SK-N-SH (cell line): ENCODE data around the gene CCDC177. TPM values are rescaled to one million over a fixed set of nuclear protein-coding genes. Genes with fewer than 3 reads are reported as not detected.

Experiments
- CTCF ChIA-PET: fragments of 300-600, 350-600 bp; formaldehyde crosslinking; extraction: SDS; loops from one replicate; lab custom pipeline; 2021; lab: Yijun Ruan, JAX
- POLR2A ChIA-PET: fragments of 350-600 bp; sonication (Branson Sonifier 250); formaldehyde crosslinking; extraction: SDS; loops from one replicate; lab custom pipeline; 2020; ENCODE audit warnings: antibody characterized with exemption, inconsistent platforms; lab: Yijun Ruan, JAX
- DNase-seq: peaks from one replicate; pipeline ENCODE4 v3.0.0; 2012
- H2AFZ ChIP-seq: fragments of 200-600 bp; sonication (generic); 2 replicates; pipeline ENCODE4 v1.8.1; 2016; ENCODE audit warnings: antibody characterized with exemption, mild to moderate bottlenecking, low read depth
- H3F3A ChIP-seq: fragments of 200-600 bp; sonication (generic); replicated peaks from 2 replicates; pipeline ENCODE3; 2016; ENCODE audit warnings: antibody characterized with exemption, mild to moderate bottlenecking; ENCODE audit not compliant: insufficient read depth
- H3K27ac ChIP-seq, 2 experiments: fragments of 200-500 bp in 1 of 2; fragments of 200-600 bp in 1 of 2; sonication (Bioruptor generic) in 1 of 2; sonication (generic), shearing (Covaris generic) in 1 of 2; 2 replicates each; pipeline versions ENCODE4 v1.5.1 to v1.6.1; 2014 to 2016; ENCODE audit warnings: low read depth in 2 of 2, inconsistent platforms in 1 of 2, low read length in 1 of 2, mild to moderate bottlenecking in 1 of 2, mixed read lengths in 1 of 2
- H3K27me3 ChIP-seq: fragments of 200-600 bp; sonication (generic), shearing (Covaris generic); 2 replicates; pipeline ENCODE4 v1.6.1; 2016; ENCODE audit warnings: mixed run types; ENCODE audit not compliant: insufficient read depth
- H3K36me3 ChIP-seq, 2 experiments: fragments of 200-500 bp in 1 of 2; fragments of 200-600 bp in 1 of 2; sonication (Bioruptor generic) in 1 of 2; sonication (generic) in 1 of 2; replicated peaks in 1 of 2; 2 replicates each; pipeline versions ENCODE3 to v1.5.1; 2014 to 2016; ENCODE audit warnings: low read length in 1 of 2, mild to moderate bottlenecking in 1 of 2; ENCODE audit not compliant: insufficient read depth in 2 of 2, control insufficient read depth in 1 of 2
- H3K4me1 ChIP-seq, 2 experiments: fragments of 200-500 bp in 1 of 2; fragments of 200-600 bp in 1 of 2; sonication (Bioruptor generic) in 1 of 2; sonication (generic), shearing (Covaris generic) in 1 of 2; 2 replicates each; pipeline versions ENCODE4 v1.5.1 to v1.6.1; 2014 to 2016; ENCODE audit warnings: low read depth in 1 of 2, low read length in 1 of 2, mixed run types in 1 of 2; ENCODE audit not compliant: insufficient read depth in 2 of 2, control insufficient read depth in 1 of 2
- H3K4me2 ChIP-seq: fragments of 200-600 bp; sonication (generic), shearing (Covaris generic); 2 replicates; pipeline ENCODE4 v1.6.1; 2017; ENCODE audit warnings: mixed run types
- H3K4me3 ChIP-seq, 2 experiments: fragments of 200-500 bp in 1 of 2; fragments of 200-600 bp in 1 of 2; sonication (Bioruptor generic) in 1 of 2; sonication (generic), shearing (Covaris generic) in 1 of 2; 2 replicates each; pipeline versions ENCODE4 v1.5.1 to v1.8.1; 2014 to 2016; ENCODE audit warnings: low read depth in 2 of 2, inconsistent platforms in 1 of 2, low read length in 1 of 2, mild to moderate bottlenecking in 1 of 2, mixed read lengths in 1 of 2, moderate library complexity in 1 of 2
- H3K79me2 ChIP-seq: fragments of 200-600 bp; sonication (generic); 2 replicates; pipeline ENCODE4 v1.8.1; 2017; ENCODE audit warnings: mild to moderate bottlenecking; ENCODE audit not compliant: insufficient read depth
- H3K9ac ChIP-seq: fragments of 200-600 bp; sonication (generic); 2 replicates; pipeline ENCODE4 v1.6.1; 2017; ENCODE audit warnings: mixed run types
- H3K9me2 ChIP-seq: fragments of 200-600 bp; sonication (generic); 2 replicates; pipeline ENCODE4 v1.6.1; 2017; ENCODE audit warnings: mixed run types
- H3K9me3 ChIP-seq: fragments of 200-600 bp; sonication (generic); 2 replicates; pipeline ENCODE4 v1.6.1; 2017; ENCODE audit warnings: mixed run types, mild to moderate bottlenecking, moderate library complexity
- H4K20me1 ChIP-seq: fragments of 200-600 bp; sonication (generic); 2 replicates; pipeline ENCODE4 v1.6.1; 2017; ENCODE audit warnings: mild to moderate bottlenecking, mixed run types; ENCODE audit not compliant: insufficient read depth
- CTCF ChIP-seq: fragments of 200-600 bp; sonication (generic); IDR thresholded peaks from 2 replicates; pipeline ENCODE4 v1.6.1; 2017; ENCODE audit warnings: antibody characterized with exemption, mild to moderate bottlenecking, moderate library complexity
- ELF1 ChIP-seq: IDR thresholded peaks from 2 replicates; pipeline ENCODE4 v1.4.0; 2012
- FOSL2 ChIP-seq: IDR thresholded peaks from 2 replicates; pipeline ENCODE4 v1.4.0; 2012; ENCODE audit warnings: low read depth, mild to moderate bottlenecking, moderate library complexity, borderline replicate concordance
- FOXM1 ChIP-seq: IDR thresholded peaks from 2 replicates; pipeline ENCODE4 v1.4.0; 2012; ENCODE audit warnings: low read depth, mild to moderate bottlenecking
- GABPA ChIP-seq: IDR thresholded peaks from 2 replicates; pipeline ENCODE4 v1.4.0; 2012; ENCODE audit warnings: low read depth, mild to moderate bottlenecking
- GATA2 ChIP-seq: sonication (generic); formaldehyde crosslinking; IDR thresholded peaks from 2 replicates; pipeline ENCODE4 v1.5.0; 2020; ENCODE audit warnings: mild to moderate bottlenecking, missing genetic modification reagents
- IRF3 ChIP-seq: fragments of 150-350 bp; IDR thresholded peaks from 2 replicates; pipeline ENCODE4 v1.6.1; 2016; ENCODE audit warnings: mild to moderate bottlenecking, low read depth, low read length
- JUND ChIP-seq: IDR thresholded peaks from 2 replicates; pipeline ENCODE4 v1.4.0; 2012
- NFIC ChIP-seq: IDR thresholded peaks from 2 replicates; pipeline ENCODE4 v1.4.0; 2012; ENCODE audit warnings: borderline replicate concordance
- PBX3 ChIP-seq: IDR thresholded peaks from 2 replicates; pipeline ENCODE4; 2012
- RCOR1 ChIP-seq: fragments of 150-350 bp; IDR thresholded peaks from 2 replicates; pipeline ENCODE4 v1.6.1; 2017; ENCODE audit warnings: antibody characterized with exemption, low read length
- SMC3 ChIP-seq: IDR thresholded peaks from 2 replicates; pipeline ENCODE4 v1.6.1; 2012; ENCODE audit warnings: low read depth, low read length, improper control_type of control experiment
- TAF1 ChIP-seq: IDR thresholded peaks from 2 replicates; pipeline ENCODE4 v1.6.1; 2012; ENCODE audit warnings: low read depth, mild to moderate bottlenecking, low read length, moderate library complexity, borderline replicate concordance
- TCF12 ChIP-seq: IDR thresholded peaks from 2 replicates; pipeline ENCODE4 v1.4.0; 2012
- USF2 ChIP-seq: fragments of 150-350 bp; IDR thresholded peaks from 2 replicates; pipeline ENCODE4 v1.6.1; 2017; ENCODE audit warnings: antibody characterized with exemption, low read length, low read depth, borderline replicate concordance
- ZBTB33 ChIP-seq: IDR thresholded peaks from 2 replicates; pipeline ENCODE4 v1.4.0; 2012; ENCODE audit warnings: low read depth, borderline replicate concordance
- polyA plus RNA-seq, 3 experiments: library from polyadenylated mRNA; depleted of rRNA; stranded (reverse); fragments of >200 nt; gene quantifications; 2 replicates each; pipeline ENCODE4 v1.2.3, GENCODE V29; 2012

Gene CCDC177
- polyA plus RNA-seq, 1 of the 3 experiments (the other 2 are of a cell fraction): not detected

GRCh38 chr14:69536971-69537370 lies 37.7 kb downstream of the CCDC177 start:
- Histone ChIP-seq H3K4me3 (no peak overlapping the region), H3K9ac (no peak overlapping the region), H3K27ac (no peak overlapping the region), H3F3A (no peaks in the 10 kb centered on the region), H3K9me3 (no peaks in the 10 kb centered on the region), H3K4me1 (no peaks in the 10 kb centered on the region), H3K9me2 (no peaks in the 10 kb centered on the region), H3K27me3 (peaks cover 5% of the 10 kb centered on the region; the same call in 1 of the 2 replicates), H3K79me2 (no peaks in the 10 kb centered on the region), H3K4me2 (no peak overlapping the region), H2AFZ (no peak overlapping the region), H3K36me3 (no peaks in the 10 kb centered on the region), H4K20me1 (no peaks in the 10 kb centered on the region)
- POLR2A ChIA-PET: no interaction called here
- CTCF ChIA-PET: interaction anchor here (0.8 to 16.4 kb wide), 3 partner anchors 38 to 190 kb away, joined by 3 to 368 read pairs (median 4); partner anchors contain the start of gene CCDC177
- TF ChIP-seq CTCF: no peak
- no peak for TF ChIP-seq RCOR1
- no peak for TF ChIP-seq ZBTB33
- TF ChIP-seq NFIC: no peak
- no peak for TF ChIP-seq FOXM1
- no peak for TF ChIP-seq JUND
- no peak for TF ChIP-seq FOSL2
- no peak for TF ChIP-seq TAF1
- TF ChIP-seq SMC3: no peak
- TF ChIP-seq TCF12: no peak
- TF ChIP-seq PBX3: no peak
- no peak for TF ChIP-seq ELF1
- TF ChIP-seq USF2: no peak
- TF ChIP-seq GABPA: no peak
- TF ChIP-seq IRF3: no peak
- no peak for TF ChIP-seq GATA2 (CRISPR knock-in tag)
- DNase-seq: no peak
